CD4-positive, alpha-beta T cell treated with Interleukin-21 for 1 hour (primary cell): ENCODE data around the gene KLK3.
"Not testable (repeated sequence)": the region's sequence is repeated elsewhere in the genome, so short reads cannot be mapped to it uniquely, and the experiment has no call there.

Source experiments
- DNase-seq: peaks from one replicate; pipeline ENCODE4 v3.0.0-alpha.2; 2020

The KLK3 gene

DNA sequence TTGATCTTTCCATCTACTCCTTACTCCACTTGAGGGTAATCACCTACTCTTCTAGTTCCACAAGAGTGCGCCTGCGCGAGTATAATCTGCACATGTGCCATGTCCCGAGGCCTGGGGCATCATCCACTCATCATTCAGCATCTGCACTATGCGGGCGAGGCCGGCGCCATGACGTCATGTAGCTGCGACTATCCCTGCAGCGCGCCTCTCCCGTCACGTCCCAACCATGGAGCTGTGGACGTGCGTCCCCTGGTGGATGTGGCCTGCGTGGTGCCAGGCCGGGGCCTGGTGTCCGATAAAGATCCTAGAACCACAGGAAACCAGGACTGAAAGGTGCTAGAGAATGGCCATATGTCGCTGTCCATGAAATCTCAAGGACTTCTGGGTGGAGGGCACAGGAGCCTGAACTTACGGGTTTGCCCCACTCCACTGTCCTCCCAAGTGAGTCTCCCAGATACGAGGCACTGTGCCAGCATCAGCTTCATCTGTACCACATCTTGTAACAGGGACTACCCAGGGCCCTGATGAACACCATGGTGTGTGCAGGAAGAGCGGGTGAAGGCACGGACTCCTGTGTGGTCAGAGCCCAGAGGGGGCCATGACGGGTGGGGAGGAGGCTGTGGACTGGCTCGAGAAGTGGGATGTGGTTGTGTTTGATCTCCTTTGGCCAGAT lies 15.8 kb downstream of the KLK3 start:
- no peak for DNase-seq

DNA sequence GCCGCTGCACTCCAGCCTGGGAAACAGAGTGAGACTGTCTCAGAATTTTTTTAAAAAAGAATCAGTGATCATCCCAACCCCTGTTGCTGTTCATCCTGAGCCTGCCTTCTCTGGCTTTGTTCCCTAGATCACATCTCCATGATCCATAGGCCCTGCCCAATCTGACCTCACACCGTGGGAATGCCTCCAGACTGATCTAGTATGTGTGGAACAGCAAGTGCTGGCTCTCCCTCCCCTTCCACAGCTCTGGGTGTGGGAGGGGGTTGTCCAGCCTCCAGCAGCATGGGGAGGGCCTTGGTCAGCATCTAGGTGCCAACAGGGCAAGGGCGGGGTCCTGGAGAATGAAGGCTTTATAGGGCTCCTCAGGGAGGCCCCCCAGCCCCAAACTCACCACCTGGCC lies 18.3 kb downstream of the KLK3 start, which contains the start of gene KLK2:
KLK2 (plus strand) TSS at position 384 of the 400 bp plus-strand sequence. CDS start 35 bp downstream, outside the sequence.
- no peak for DNase-seq

DNA sequence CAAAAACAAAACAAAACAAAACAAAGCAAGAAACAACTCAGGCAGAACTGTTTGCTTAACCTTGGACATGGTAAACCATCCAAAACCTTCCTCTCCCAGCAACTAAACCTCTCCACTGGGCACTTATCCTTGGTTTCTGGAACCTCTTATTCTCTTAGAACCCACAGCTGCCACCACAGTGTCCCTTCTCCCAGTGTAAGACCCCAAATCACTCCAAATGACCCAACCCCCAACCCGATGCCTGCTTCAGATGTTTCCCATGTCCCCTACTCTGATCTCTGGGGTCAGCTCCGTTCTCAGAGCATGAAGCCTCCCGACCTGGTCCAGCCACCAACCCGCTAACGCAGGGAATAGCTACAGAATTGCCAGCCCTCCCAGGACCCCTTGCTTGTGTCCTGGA lies 19.5 kb downstream of the KLK3 start:
- DNase-seq = no peak

DNA sequence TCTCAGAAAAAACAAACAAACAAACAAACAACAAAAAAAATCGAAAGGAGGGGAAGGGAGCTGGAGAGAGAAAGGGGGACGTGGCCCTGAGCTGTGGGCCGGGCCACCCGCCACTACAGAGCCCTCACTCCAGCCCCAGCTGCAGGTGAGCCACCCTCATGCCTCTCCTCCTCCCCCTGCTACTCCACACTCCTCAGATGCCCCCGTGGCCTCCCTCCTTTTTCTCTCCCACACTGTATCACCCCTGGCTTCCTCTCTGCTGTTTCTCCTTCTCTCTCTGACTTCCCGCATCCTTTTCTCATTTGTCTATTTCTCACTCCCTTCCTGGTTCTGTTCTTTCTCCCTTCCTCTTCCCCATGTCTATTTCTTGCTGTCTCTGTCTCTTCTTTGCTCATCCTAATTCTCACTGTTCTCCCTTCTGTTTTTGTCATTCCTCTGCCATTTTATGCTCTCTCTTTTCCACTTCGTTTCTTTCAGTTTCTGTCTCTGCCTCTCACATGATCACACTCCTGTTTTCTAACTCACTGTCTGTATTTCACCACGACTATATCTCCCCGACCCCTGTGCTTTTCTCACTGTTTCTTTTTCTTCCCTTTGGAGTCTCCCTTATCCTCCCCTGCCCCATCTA lies 21.2 kb downstream of the KLK3 start:
- DNase-seq = no peak

DNA sequence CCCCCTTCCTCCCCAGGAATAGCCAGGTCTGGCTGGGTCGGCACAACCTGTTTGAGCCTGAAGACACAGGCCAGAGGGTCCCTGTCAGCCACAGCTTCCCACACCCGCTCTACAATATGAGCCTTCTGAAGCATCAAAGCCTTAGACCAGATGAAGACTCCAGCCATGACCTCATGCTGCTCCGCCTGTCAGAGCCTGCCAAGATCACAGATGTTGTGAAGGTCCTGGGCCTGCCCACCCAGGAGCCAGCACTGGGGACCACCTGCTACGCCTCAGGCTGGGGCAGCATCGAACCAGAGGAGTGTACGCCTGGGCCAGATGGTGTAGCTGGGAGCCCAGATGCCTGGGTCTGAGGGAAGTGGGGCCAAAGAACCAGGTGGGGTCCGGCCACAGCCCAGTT lies 21.7 kb downstream of the KLK3 start:
- DNase-seq = no peak

DNA sequence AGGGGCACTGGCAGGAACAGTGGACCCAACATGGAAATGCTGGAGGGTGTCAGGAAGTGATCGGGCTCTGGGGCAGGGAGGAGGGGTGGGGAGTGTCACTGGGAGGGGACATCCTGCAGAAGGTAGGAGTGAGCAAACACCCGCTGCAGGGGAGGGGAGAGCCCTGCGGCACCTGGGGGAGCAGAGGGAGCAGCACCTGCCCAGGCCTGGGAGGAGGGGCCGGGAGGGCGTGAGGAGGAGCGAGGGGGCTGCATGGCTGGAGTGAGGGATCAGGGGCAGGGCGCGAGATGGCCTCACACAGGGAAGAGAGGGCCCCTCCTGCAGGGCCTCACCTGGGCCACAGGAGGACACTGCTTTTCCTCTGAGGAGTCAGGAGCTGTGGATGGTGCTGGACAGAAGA lies 22.6 kb downstream of the KLK3 start:
- DNase-seq = no peak

DNA sequence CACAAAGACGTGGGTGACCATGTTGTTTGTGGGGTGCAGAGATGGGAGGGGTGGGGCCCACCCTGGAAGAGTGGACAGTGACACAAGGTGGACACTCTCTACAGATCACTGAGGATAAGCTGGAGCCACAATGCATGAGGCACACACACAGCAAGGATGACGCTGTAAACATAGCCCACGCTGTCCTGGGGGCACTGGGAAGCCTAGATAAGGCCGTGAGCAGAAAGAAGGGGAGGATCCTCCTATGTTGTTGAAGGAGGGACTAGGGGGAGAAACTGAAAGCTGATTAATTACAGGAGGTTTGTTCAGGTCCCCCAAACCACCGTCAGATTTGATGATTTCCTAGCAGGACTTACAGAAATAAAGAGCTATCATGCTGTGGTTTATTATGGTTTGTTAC lies 24.1 kb downstream of the KLK3 start:
- DNase-seq = no peak

DNA sequence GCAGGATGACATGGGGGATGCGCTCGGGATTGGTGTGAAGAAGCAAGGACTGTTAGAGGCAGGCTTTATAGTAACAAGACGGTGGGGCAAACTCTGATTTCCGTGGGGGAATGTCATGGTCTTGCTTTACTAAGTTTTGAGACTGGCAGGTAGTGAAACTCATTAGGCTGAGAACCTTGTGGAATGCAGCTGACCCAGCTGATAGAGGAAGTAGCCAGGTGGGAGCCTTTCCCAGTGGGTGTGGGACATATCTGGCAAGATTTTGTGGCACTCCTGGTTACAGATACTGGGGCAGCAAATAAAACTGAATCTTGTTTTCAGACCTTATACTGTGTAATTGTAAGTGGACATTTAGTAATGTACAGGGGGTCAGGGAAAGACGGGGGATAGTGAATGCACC lies 25.5 kb downstream of the KLK3 start:
- DNase-seq = no peak

DNA sequence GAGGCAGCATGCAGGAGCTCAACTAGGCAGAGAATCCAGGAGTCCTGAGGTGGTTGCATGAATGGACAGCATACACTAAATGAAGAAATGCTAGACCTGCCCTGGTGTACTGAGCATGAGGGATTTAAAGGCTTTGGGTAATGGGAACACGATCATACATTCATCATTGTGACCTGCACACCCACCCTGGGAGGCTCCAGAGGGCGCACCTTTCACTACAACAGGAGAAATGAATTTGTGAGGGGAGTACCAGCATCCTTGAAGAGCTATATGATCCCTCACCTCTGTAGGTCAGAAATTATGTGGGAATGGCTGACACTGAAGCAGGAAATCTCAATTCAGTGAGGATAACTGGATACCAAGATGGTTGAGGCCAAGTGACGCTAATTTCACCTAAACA lies 27.5 kb downstream of the KLK3 start:
- DNase-seq = no peak

DNA sequence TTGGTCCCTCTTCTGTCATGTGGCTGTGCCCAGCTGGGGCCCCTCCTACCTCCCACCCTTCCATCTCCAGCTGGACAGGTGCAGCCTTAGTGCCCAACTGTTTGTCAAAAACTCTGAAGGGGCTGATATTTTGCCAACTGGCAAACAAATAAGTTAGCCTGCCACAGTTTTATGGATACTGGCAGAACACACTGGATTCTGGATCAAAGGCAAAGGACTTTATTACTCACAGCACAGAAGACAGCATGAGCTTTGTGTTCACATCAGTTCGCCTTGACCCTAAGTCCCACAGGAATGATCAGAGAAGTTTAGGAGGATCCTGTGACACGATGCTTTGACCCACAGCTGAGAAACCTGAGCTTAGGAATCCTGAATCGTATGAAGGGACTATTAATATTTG lies 34.9 kb downstream of the KLK3 start:
- no peak for DNase-seq

DNA sequence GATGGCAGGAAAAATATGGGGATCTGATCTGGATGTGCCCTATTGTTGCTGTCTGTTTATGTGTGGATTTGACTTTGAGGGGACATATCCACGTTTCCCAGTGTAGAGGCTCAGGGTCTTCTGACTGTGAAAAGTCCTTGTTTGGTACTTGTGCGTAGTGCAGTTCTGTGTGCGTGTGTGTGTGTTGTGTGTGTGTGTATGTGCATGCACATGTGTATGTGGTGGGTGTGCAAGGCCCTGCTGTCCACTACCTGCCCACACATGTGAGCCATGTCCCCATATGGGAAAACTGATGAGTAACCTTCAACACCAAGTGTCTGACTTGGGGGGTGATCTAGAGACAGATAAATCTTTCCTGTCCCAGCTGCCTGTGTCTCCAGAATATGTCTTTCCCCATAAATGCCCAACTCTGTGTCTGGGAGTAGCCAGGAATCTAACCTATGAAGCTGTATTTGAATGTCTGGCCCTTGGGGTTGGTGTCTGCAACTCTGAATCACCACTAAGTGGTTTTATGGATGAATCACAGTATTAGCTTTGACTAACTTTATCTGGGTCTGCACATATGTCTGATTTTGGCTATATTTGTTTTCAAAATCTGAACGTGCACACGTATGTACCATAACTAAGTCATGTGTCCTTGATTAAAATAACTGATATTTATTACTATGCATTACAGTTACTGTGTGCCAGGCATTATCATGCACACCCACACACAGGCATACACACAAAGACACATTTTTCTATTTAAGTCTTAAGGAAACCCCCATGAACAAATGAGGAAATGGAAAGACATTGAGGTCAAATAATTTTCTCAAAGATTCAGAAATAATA lies 35.9 kb downstream of the KLK3 start:
- no peak for DNase-seq

DNA sequence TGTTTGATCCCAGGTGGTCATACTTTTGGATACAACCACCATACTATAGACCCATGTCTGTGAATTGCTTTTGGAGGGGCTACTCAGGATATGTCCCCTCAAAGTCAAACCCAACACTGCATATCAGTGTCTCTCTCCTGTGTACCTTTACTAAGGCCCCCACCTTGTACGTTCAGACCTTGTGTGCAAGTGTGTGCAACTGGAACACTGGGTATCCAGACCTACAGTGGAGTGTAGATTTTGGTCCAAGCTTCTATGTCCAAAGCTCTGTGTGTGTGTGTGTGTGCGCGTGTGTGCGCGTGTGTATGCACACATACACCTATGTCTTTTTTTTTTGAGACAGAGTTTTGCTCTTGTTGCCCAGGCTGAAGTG lies 36.5 kb downstream of the KLK3 start:
- DNase-seq = no peak

DNA sequence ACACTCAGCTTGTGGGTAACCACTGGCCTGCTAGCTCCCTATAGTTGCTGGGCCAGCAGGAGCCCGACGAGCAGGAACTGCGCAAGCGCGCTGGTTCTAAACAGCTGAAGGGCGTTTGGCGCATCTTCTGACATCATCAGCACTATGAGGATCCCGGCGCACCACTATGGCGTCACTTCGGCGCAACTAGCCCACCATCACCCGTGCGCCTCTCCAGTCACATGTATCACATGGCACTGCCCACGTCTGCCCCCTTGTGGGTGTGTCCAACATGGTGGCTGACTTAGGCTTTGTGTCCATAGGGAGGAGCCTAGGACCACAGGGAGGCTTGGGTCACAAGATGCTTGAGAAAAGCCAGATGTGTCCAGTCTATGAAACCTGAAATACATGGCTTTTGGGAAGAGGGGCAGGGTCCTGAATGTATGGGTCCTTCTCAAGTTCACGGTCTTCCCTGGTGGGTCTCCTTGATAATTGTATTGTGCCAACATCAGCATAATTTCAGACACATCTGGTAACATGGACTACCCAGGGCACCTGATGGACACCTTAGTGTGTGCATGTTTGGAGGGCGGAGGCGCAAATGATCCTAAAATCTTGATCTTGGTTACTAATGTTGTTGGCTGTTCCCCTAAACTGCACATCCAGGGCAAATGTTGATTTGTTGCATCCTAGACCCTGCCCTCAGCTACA lies 38.5 kb downstream of the KLK3 start:
- no peak for DNase-seq

DNA sequence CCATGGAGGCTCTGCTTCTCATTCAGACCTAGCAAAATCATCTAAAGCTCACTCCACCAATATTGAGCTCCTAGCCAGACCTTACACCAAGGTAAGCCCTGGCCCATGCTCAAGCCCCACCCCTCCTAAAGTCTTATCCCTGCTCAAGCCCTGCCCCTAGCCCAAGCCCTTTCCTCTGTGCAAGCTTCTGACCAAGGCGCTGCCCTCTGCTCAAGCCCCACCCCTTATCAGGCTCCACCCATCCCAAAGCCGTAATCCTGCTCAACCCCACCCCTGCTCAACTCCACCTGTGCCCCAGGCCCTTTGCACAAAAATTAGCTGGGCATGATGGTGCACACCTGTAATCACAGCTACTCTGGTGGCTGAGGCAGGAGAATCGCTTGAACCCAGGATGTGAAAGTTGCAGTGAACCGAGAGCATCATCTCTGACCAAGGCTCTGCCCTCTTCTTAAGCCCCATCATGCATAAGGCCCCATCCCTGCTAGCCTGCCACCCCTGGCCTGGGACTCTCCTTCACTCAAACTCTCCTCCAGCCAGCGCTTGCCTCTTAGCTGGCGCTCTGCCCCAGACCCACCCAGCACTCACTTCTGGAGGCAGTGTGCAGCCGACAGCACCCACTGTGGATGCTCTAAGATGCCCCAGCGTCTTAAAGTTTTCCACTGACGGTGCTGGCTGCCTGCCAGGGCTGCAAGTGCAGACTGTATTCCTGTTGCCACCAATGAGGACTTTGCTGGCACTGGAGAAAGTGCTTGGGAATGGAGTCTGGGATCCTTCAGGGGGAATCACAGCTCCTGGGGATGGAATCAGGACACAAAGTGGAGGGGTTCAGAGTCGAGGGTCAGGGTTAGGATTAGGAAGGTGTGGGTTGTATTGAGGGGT lies 40.0 kb downstream of the KLK3 start:
- no peak for DNase-seq

DNA sequence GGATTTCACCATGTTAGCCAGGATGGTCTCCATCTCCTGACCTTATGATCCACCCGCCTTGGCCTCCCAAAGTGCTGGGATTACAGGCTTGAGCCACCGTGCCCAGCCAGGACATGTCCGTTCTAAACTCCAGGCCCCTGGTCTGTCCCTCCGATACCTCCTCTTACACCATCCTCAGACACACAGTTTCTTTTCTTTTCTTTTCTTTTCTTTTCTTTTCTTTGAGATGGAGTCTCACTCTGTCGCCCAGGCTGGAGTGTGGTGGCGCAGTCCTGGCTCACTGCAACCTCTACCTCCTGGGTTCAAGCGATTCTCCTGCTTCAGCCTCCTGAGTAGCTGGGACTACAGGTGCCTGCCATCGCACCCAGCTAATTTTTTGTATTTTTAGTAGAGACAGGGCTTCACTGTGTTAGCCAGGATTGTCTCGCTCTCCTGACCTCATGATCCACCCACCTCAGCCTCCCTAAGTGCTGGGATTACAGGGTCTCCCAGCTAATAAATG lies 41.4 kb downstream of the KLK3 start:
- DNase-seq = not testable (repeated sequence)

DNA sequence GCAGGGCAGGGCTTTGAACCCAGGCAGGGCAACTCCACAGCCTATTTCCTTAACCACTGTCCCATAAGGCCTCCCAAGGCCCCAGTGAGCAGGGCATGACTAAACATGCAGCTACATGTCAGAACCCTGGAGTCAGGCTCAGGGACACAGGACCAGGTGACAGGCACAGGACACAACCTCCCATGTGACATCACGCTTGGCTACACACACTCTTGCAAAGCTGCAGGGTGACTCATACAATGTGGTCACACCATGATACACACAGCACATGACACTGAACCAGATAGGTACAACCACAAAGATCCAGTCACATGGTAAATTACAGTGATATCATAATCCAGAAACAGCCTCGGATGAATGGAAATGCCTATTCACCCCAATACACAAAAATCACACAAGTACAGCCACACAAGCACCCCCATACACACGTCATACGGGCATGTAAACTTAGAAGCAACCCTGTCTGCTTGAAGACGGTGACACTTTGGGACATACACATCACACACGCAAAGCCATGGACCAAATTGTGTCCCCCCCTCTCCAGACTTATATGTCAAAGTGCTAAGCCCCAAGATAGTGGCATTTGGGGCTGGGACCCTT lies 42.0 kb downstream of the KLK3 start:
- no peak for DNase-seq

DNA sequence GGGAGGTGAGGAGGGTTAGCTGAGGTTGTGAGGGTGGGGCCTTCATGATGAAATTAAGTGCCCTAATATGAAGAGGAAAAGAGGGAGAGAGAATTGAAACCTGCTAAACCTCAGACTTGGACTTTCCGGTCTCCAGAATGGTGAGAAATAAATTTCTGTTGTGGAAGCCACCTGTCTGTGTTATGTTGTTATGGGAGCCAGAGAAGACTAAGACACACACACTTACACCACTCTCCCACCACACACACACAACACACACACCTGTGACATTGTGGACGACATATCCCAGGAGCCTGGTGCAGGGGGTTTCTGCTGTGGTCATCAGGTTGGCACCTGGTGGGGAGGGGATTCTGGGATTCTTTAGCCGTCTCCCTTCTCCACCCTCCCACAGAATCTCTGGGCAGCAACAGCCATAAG lies 42.5 kb downstream of the KLK3 start:
- DNase-seq = no peak

DNA sequence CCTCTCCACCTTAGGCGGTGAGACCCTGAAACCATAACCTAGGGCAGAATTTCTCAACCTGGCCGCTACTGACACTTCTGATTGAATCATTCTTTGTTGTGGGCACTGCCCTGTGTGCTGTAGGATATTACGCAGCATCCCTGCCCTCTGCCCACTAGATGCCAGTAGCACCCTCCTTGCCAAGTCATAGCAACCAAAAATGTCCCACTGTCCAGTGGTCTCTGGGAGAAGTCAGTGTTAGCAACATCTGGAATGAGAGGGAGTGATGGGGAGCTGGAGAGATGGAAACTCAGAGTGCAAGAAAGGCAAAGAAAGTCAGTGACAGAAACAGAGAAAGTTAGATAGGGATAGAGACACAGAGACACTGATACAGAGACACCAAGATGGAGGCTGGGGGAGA lies 42.9 kb downstream of the KLK3 start:
- no peak for DNase-seq

DNA sequence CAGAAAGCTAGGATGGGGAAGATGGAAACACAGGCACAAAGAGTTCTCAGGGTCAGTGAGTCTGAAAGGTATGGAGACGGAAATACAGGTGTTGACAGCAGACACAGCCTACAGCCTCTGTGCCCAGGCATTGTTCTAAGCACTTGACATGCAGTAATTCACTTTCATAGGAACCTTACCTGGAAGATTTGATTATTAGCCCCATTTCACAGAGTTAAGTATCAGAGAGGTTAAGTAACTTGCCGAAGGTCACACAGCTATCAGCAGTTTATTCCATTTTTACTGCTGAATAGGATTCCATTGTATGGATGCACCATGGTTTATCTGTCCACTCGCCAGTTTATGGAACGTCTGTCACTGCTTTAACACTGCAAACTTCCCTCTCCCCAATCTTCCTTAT lies 43.3 kb downstream of the KLK3 start:
- DNase-seq = no peak

DNA sequence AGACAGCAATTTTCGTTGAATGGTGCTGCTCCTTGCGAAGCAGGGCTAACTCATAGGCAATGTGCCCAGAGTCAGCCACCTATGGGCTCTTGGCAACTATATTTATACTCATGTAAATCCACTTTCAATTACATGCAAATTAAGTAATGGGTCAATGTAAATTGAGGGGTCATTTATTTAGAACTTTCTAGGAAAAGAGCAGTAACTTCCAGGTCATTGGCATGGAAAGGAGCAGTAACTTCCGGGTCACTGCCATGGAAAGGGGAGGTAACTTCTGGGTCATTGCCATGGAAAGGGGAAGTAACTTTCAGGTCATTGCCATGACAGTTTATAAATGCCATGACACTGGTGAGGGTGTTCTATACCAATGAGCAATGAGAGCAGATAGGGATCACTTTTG lies 44.9 kb downstream of the KLK3 start:
- DNase-seq = no peak

DNA sequence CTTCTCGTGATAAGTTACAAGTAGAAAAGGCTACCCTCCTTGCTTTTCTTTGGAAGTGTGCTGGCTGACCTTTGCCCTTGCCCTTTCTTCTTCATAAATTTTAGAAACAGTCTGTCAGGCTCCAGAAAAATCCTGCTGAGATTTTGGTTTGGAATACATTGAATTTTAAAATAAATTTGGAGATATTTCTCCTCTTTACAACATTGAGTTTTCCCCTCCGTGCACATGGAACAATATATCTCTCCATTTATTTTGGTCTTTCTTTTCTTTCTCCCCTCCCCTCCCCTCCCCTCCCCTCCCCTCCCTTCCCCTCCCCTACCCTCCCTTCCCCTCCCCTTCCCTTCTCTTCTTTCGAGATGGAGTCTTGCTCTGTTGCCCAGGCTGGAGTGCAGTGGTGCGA lies 47.9 kb downstream of the KLK3 start:
- DNase-seq = no peak

DNA sequence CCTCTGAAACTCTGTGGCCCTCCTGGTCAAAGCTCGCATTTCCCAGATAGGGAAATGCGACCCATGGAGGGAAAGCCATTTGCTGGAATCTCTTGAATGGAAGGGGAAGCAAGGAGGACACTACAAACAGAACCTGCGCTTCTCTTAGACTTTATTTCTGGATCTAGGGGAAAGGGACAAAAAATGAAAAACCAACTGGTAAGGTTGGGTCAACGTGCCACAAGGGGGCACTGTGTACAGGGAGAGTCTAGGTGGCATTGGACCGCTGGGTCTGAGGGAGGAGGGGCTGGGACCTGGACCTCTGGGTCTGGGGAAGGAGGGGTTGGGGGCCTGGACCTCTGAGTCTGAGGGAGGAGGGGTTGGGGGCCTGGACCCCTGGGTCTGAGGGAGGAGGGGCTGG lies 51.5 kb downstream of the KLK3 start:
- DNase-seq = peak; percentile 11
